ENCODE results near the gene ESRRG. TPM values are rescaled to one million over a fixed set of nuclear protein-coding genes. Genes with fewer than 3 reads are reported as not detected.
A peak's percentile ranks its signal among the peaks of the same experiment; 100 is the strongest.

Gene ESRRG
- total and polyA plus RNA-seq, 2 donors (not counting 1 experiment from before 2014, with no cell fraction given): 0.15 to 0.83 TPM

DNA sequence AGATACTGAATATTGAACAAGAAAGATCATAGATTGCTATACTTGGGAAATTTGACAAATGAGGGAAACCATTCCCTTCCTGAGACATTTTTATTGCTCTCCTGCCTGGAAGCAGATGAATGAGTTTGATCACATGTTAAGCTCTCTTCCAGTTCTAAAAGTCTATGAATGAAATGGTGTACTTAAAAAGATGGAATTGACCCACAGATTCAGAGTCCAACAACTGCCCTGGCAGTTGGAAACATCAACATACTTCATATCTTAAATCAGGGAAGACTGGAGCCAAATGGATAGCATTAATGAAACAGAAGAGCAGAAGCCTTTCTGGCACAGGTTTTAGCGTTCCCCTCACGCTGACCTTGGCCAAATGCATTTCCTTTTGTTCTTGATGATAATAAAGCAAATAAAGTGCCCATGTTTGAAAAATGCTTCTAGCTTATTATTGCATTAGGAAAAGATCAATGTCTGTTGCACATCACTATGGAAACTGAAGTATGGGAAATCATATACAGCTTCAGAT lies 142.6 kb downstream of the ESRRG start:
- Histone ChIP-seq H3K4me2 (ENCODE audit: extremely low read depth, insufficient read depth, low read length) (no peak overlapping the region), H3K4me3 (replicated peaks in 1 of 4; ENCODE audit: control extremely low read depth in 1 of 4, insufficient read depth in 1 of 4, low read depth in 3 of 4, low read length in 4 of 4) (no peak overlapping the region), H3K9ac (ENCODE audit: insufficient read depth, low read length) (no peak overlapping the region), H3K9me3 (ENCODE audit: control insufficient read depth, insufficient read depth, low read depth, low read length) (no peaks in the 10 kb centered on the region), H3K4me1 (ENCODE audit: control insufficient read depth, extremely low read depth, insufficient read depth, low read length) (no peaks in the 10 kb centered on the region), H3K27me3 (ENCODE audit: control insufficient read depth, insufficient read depth, low read length) (no peaks in the 10 kb centered on the region), H3K27ac (ENCODE audit: insufficient read depth, low read length) (no peak overlapping the region), H3K36me3 (ENCODE audit: control insufficient read depth, insufficient read depth, low read length) (no peaks in the 10 kb centered on the region), H2AFZ (ENCODE audit: low read length) (no peak overlapping the region), H3K79me2 (ENCODE audit: control insufficient read depth, insufficient read depth, low read length) (no peaks in the 10 kb centered on the region), H4K20me1 (ENCODE audit: control insufficient read depth, extremely low read depth, insufficient read depth, low read length) (no peaks in the 10 kb centered on the region)
- TF ChIP-seq, protein P1, sequence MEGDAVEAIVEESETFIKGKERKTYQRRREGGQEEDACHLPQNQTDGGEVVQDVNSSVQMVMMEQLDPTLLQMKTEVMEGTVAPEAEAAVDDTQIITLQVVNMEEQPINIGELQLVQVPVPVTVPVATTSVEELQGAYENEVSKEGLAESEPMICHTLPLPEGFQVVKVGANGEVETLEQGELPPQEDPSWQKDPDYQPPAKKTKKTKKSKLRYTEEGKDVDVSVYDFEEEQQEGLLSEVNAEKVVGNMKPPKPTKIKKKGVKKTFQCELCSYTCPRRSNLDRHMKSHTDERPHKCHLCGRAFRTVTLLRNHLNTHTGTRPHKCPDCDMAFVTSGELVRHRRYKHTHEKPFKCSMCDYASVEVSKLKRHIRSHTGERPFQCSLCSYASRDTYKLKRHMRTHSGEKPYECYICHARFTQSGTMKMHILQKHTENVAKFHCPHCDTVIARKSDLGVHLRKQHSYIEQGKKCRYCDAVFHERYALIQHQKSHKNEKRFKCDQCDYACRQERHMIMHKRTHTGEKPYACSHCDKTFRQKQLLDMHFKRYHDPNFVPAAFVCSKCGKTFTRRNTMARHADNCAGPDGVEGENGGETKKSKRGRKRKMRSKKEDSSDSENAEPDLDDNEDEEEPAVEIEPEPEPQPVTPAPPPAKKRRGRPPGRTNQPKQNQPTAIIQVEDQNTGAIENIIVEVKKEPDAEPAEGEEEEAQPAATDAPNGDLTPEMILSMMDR (conservative IDR thresholded peaks at IDR 0.05 in 1 of 2, IDR thresholded peaks at IDR 0.05 in 1 of 2; ENCODE audit: low read depth in 1 of 2, low read length in 2 of 2): no peak
- no peak for TF ChIP-seq EZH2 (IDR thresholded peaks at IDR 0.05; ENCODE audit: low read length, missing control alignments)
- DNase-seq (ENCODE audit: low read depth in 2 of 2): no peak

GRCh38 chr1:216576234-216576937 lies 146.8 kb downstream of the ESRRG start:
- H2AFZ ChIP-seq (ENCODE audit: low read length): no peak overlapping the region
- no peaks in the 10 kb centered on the region for H3K9me3 ChIP-seq (ENCODE audit: control insufficient read depth, insufficient read depth, low read depth, low read length)
- H4K20me1 ChIP-seq (ENCODE audit: control insufficient read depth, extremely low read depth, insufficient read depth, low read length): peaks cover 2% of the 10 kb centered on the region
- no peak overlapping the region for H3K9ac ChIP-seq (ENCODE audit: insufficient read depth, low read length)
- no peaks in the 10 kb centered on the region for H3K4me1 ChIP-seq (ENCODE audit: control insufficient read depth, extremely low read depth, insufficient read depth, low read length)
- TF ChIP-seq, protein P1 (conservative IDR thresholded peaks at IDR 0.05 in 1 of 2, IDR thresholded peaks at IDR 0.05 in 1 of 2; ENCODE audit: low read depth in 1 of 2, low read length in 2 of 2): no peak
- TF ChIP-seq EZH2 (IDR thresholded peaks at IDR 0.05; ENCODE audit: low read length, missing control alignments): no peak
- no peaks in the 10 kb centered on the region for H3K79me2 ChIP-seq (ENCODE audit: control insufficient read depth, insufficient read depth, low read length)
- no peak for DNase-seq (ENCODE audit: low read depth in 2 of 2)
- H3K4me3 ChIP-seq (replicated peaks in 1 of 4; ENCODE audit: control extremely low read depth in 1 of 4, insufficient read depth in 1 of 4, low read depth in 3 of 4, low read length in 4 of 4): no peak overlapping the region
- no peaks in the 10 kb centered on the region for H3K27me3 ChIP-seq (ENCODE audit: control insufficient read depth, insufficient read depth, low read length)
- H3K27ac ChIP-seq (ENCODE audit: insufficient read depth, low read length): no peak overlapping the region
- no peak overlapping the region for H3K4me2 ChIP-seq (ENCODE audit: extremely low read depth, insufficient read depth, low read length)
- H3K36me3 ChIP-seq (ENCODE audit: control insufficient read depth, insufficient read depth, low read length): no peaks in the 10 kb centered on the region

GRCh38 chr1:216566641-216567205 lies 156.5 kb downstream of the ESRRG start:
- H3K4me1 ChIP-seq (ENCODE audit: control insufficient read depth, extremely low read depth, insufficient read depth, low read length): no peaks in the 10 kb centered on the region
- no peaks in the 10 kb centered on the region for H4K20me1 ChIP-seq (ENCODE audit: control insufficient read depth, extremely low read depth, insufficient read depth, low read length)
- H3K9me3 ChIP-seq (ENCODE audit: control insufficient read depth, insufficient read depth, low read depth, low read length): no peaks in the 10 kb centered on the region
- H3K79me2 ChIP-seq (ENCODE audit: control insufficient read depth, insufficient read depth, low read length): no peaks in the 10 kb centered on the region
- H3K9ac ChIP-seq (ENCODE audit: insufficient read depth, low read length): no peak overlapping the region
- H3K4me2 ChIP-seq (ENCODE audit: extremely low read depth, insufficient read depth, low read length): no peak overlapping the region
- H3K4me3 ChIP-seq (replicated peaks in 1 of 4; ENCODE audit: control extremely low read depth in 1 of 4, insufficient read depth in 1 of 4, low read depth in 3 of 4, low read length in 4 of 4): no peak overlapping the region
- no peak for TF ChIP-seq EZH2 (IDR thresholded peaks at IDR 0.05; ENCODE audit: low read length, missing control alignments)
- TF ChIP-seq, protein P1 (conservative IDR thresholded peaks at IDR 0.05 in 1 of 2, IDR thresholded peaks at IDR 0.05 in 1 of 2; ENCODE audit: low read depth in 1 of 2, low read length in 2 of 2): peak; percentile 34 to 58
- no peak overlapping the region for H2AFZ ChIP-seq (ENCODE audit: low read length)
- H3K36me3 ChIP-seq (ENCODE audit: control insufficient read depth, insufficient read depth, low read length): no peaks in the 10 kb centered on the region
- no peaks in the 10 kb centered on the region for H3K27me3 ChIP-seq (ENCODE audit: control insufficient read depth, insufficient read depth, low read length)
- no peak overlapping the region for H3K27ac ChIP-seq (ENCODE audit: insufficient read depth, low read length)
- DNase-seq (ENCODE audit: low read depth in 2 of 2): peak; percentile 8 to 64

Measured in fibroblast of lung (primary cell).